Measurements from ENCODE around the gene SARM1.

SARM1 gene

DNA sequence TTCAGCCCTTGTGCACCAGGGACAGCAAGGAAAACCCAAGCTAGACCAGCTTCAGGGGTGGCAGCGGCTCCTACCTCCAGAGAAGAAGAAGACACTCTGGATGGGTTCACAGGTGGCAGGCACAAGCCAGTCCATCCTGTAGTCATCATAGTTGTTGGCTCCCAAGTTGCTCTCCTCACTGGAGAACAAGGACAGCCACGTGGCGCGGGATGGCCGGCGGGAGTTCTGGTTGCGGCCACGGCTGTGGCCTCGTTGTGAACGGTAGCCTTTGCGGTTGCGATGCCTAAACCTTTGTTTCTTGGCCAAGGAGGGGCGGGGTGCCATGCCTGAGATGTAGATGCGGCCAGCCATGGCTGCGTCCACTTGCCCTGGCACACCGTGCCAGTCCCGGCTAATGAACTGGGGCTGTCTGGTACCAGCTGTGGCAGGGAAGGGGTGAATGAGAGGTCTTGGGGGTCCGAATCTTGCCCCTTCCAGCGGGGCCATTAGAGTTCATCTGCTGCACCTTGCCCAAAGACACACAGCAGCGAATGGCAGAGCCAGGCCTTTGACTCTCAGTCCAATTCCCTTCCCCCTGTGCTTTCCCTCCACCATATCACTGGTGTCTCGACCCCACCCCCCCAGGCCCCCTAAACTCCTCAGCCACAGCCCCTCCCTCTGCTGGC, 3.7 kb upstream of the SARM1 start:
- TF ChIP-seq Cebpa-rat (IDR thresholded peaks at IDR 0.05) = no peak
- Histone ChIP-seq H3K4me3 (no peak overlapping the region), H3K27me3 (no peaks in the 10 kb centered on the region), H3K9ac (no peak overlapping the region), H3K36me3 (peaks cover 29% of the 10 kb centered on the region), H3K4me1 (peaks cover 21% of the 10 kb centered on the region), H3K4me2 (no peak overlapping the region), H4K20me1 (peaks cover 13% of the 10 kb centered on the region), H3K9me3 (no peaks in the 10 kb centered on the region), H3K27ac (no peak overlapping the region)

DNA sequence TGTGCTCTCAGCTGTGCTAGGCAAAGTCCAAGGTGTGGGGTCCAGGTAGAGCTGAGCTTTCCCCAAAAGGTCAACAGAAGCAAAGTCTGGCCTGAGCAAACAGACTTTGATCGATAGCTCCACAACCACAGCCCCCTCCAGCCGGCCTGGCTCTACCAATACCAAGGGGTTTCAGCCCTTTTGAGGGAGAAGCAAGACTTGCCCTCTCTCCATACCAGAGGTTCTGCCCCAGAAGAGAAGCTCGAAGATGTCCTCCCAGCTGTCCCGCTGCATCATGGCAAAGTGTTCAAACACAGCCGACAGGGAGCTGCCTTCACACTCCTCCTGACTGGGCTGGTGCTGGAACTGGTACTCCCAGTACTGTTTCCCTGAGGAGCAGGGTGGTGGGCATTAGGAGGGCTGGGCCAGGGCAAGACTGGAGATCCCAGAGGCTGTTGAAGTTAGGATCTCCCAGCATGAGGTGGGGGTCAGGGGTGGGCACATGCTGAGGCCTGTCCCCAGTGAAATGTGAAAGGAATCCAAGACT, 3.1 kb upstream of the SARM1 start:
- TF ChIP-seq Cebpa-rat (IDR thresholded peaks at IDR 0.05) = no peak
- Histone ChIP-seq H3K9ac (0 out of 2 replicates have a peak overlapping the region, but pooled peaks have one; percentile 15), H3K27me3 (no peaks in the 10 kb centered on the region), H3K27ac (no peak overlapping the region), H3K36me3 (peaks cover 23% of the 10 kb centered on the region), H3K4me3 (no peak overlapping the region), H3K9me3 (no peaks in the 10 kb centered on the region), H4K20me1 (peaks cover 19% of the 10 kb centered on the region), H3K4me2 (no peak overlapping the region), H3K4me1 (peaks cover 27% of the 10 kb centered on the region)

DNA sequence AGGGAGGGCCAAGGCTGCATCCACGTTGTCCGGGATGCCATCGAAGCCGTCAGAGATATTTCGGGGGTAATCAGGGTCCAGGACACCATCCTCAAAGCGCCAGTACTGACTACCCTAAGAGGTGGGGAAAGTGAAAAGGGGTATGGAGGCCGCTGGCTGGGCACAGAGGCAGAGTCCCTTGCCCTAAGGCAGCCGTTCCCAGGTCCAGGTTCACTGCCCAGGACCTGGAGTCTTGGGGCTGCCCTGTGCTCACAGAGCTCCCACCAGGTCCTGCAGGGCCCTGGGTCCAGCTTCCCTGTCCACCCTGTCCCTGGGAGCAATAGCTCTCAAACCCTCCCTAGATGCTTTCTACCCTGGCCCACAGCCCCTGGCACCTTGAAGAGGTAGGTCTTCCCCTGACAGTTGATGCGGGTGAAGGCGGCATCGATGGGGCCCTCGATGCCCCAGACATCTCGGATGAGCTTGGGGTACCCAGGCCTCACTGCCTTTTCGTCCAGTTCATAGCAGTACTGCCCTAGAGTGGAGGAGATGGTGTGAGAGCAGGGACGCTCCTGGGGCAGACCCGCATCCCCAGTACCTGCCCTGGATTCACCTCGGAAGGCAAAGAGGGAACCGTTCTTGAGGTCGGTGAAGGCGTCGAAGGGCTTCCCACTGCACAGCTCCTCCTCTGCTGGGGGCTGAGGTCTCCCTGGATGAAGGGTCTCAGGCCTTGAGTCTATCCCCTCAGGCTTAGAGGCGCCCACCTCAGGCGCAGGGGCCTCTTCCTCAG, 2.4 kb upstream of the SARM1 start:
- no peak overlapping the region for H3K4me3 ChIP-seq
- no peaks in the 10 kb centered on the region for H3K27me3 ChIP-seq
- peaks cover 32% of the 10 kb centered on the region for H3K4me1 ChIP-seq
- no peak for TF ChIP-seq Cebpa-rat (IDR thresholded peaks at IDR 0.05)
- H3K9me3 ChIP-seq = no peaks in the 10 kb centered on the region
- no peak overlapping the region for H3K4me2 ChIP-seq
- H3K27ac ChIP-seq = no peak overlapping the region
- peaks cover 16% of the 10 kb centered on the region for H3K36me3 ChIP-seq
- H3K9ac ChIP-seq = 0 out of 2 replicates have a peak overlapping the region, but pooled peaks have one; percentile 15
- H4K20me1 ChIP-seq = peaks cover 27% of the 10 kb centered on the region

DNA sequence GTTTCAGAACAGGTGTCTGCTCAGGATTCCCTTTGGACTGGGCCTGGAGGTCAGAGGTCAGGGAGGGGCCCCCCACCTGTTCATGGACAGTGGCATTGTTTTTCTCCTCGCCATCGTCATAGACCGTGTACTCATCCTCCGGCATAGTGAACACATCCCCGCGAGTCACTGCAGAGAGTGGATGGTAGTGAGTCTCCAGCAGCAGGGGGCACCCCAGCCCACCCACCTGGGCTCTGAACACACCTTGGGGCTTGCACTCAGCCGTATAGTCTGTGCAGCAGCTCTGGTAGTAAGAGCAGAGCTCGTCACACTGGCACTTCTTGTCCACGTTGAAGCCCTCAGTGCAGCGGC, 1.8 kb upstream of the SARM1 start:
- Histone ChIP-seq H3K36me3 (peaks cover 15% of the 10 kb centered on the region; the same call in 1 of the 2 replicates), H4K20me1 (peaks cover 32% of the 10 kb centered on the region), H3K27me3 (no peaks in the 10 kb centered on the region), H3K4me3 (no peak overlapping the region), H3K9me3 (no peaks in the 10 kb centered on the region), H3K27ac (no peak overlapping the region), H3K4me2 (no peak overlapping the region), H3K4me1 (peaks cover 32% of the 10 kb centered on the region), H3K9ac (no peak overlapping the region)
- no peak for TF ChIP-seq Cebpa-rat (IDR thresholded peaks at IDR 0.05)

DNA sequence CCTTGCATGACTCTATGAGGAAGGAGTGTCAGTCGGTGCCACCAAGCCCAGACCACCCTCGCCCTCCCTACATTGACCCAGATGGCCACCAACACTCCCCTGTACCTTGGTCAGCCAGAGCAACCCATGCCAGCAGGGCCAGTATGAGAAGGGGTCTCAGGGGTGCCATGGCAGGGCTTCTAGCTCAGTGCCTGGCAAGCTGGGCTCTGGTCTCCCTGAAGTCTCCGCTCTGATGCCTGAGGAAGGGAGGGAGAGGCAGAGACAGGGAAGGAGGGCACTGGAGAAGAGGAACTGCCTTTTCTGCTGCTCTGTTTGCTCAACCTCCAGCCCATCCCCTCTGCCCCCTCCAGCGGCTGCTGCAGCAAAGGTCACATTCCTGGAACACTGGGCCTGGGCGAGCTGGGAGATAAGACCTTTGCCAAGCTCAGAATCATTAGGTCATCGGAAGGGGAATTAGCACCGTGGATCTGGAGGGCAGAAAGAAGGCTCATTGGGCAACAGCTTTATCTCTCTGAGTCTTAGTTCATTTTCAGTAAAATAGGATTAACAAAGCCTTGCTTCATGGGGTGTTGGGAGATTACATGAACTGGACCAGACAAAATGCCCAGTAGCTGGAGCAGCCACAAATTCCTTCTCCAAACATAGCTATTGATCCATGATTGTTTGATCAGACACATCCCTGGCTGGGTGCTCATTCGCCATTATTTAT, 1.3 kb upstream of the SARM1 start, which contains the start of gene VTN:
TSS of gene VTN (minus strand) at position 273 of the 709 bp plus-strand sequence. CDS start at position 169, 104 bp downstream.
- Histone ChIP-seq H3K4me1 (peaks cover 32% of the 10 kb centered on the region), H3K9me3 (no peaks in the 10 kb centered on the region), H3K27me3 (no peaks in the 10 kb centered on the region), H3K36me3 (peaks cover 15% of the 10 kb centered on the region; the same call in 1 of the 2 replicates), H3K9ac (no peak within 1 kb of the TSS), H3K4me3 (peak within 1 kb of the TSS; percentile 77), H3K27ac (no peak within 1 kb of the TSS), H3K4me2 (peak within 1 kb of the TSS; percentile 95), H4K20me1 (peaks cover 38% of the 10 kb centered on the region)
- TF ChIP-seq Cebpa-rat (IDR thresholded peaks at IDR 0.05) = no peak

DNA sequence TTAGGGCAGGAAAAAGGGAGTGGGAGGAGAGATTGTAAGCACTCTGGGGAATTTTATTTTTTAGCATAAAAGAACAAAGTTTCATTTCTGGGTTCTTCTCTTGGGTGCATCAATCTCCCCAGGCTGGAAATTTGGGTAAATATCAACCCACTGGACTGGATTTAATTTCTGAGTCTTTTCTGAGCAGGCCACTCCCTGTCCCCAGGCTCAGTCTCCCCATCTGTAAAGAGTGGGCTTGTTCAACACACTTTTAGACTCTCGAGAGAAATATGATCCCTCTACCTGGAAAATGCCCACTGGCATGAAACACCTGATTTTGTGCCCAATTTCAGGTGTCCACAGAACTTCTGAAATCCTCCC, 770 bp upstream of the SARM1 start:
- H3K27ac ChIP-seq = no peak overlapping the region
- H3K36me3 ChIP-seq = peaks cover 10% of the 10 kb centered on the region; the same call in 1 of the 2 replicates
- no peaks in the 10 kb centered on the region for H3K9me3 ChIP-seq
- H3K4me1 ChIP-seq = peaks cover 32% of the 10 kb centered on the region
- H3K9ac ChIP-seq = no peak overlapping the region
- H3K4me3 ChIP-seq = peak overlapping the region; percentile 77
- peak overlapping the region; percentile 95 for H3K4me2 ChIP-seq
- TF ChIP-seq Cebpa-rat (IDR thresholded peaks at IDR 0.05) = no peak
- no peaks in the 10 kb centered on the region for H3K27me3 ChIP-seq
- peaks cover 43% of the 10 kb centered on the region for H4K20me1 ChIP-seq

DNA sequence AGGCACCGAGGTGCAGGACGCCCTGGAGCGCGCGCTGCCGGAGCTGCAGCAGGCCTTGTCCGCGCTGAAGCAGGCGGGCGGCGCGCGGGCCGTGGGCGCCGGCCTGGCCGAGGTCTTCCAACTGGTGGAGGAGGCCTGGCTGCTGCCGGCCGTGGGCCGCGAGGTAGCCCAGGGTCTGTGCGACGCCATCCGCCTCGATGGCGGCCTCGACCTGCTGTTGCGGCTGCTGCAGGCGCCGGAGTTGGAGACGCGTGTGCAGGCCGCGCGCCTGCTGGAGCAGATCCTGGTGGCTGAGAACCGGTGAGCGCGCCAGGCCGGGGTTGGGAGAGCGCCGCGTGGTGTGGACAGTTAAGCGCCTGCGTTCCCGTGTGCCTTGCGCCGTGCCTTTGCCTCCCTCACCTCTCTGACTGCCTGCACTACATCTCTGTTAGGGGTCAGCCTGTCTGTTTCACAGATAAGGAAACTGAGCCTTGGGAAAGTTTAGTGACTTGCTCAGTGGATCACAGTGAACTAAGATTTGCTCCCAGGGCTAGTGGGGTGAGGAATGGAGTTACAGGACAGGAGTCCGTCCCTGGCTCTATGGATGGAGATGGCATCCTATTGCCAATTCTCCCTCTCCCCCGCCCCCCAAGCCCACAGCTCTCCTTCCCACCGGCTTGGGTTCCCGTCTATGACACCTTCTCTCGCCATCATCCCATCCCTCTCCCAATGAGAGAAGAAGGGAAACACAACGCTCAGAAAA, 880 bp downstream of the SARM1 start:
- Histone ChIP-seq H3K4me3 (peak overlapping the region; percentile 77), H3K9me3 (no peaks in the 10 kb centered on the region), H4K20me1 (peaks cover 56% of the 10 kb centered on the region), H3K4me2 (peak overlapping the region; percentile 95), H3K27ac (peak overlapping the region; percentile 64), H3K9ac (peak overlapping the region; percentile 73), H3K4me1 (peaks cover 32% of the 10 kb centered on the region), H3K36me3 (peaks cover 17% of the 10 kb centered on the region; the same call in 1 of the 2 replicates), H3K27me3 (no peaks in the 10 kb centered on the region)
- TF ChIP-seq Cebpa-rat (IDR thresholded peaks at IDR 0.05) = no peak

DNA sequence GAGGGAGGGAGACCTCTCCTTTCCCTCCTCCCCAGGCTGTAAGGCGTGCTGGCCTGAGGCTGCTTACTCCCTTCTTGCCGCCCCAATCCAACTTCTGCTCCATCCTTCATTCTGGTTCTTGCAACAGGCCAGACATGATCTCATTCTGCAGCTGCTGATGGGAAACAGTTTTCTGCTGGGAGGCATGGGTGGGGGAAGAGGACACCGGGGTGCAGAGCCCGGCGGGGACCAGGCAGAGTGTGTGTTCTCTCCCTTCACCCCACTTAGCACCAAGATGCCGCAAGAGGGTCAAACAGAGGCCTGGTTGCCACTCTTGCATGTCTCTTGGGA, 1.4 kb downstream of the SARM1 start:
- Histone ChIP-seq H3K4me3 (peak overlapping the region; percentile 77), H4K20me1 (peaks cover 61% of the 10 kb centered on the region), H3K27me3 (no peaks in the 10 kb centered on the region), H3K9me3 (no peaks in the 10 kb centered on the region), H3K27ac (no peak overlapping the region; the same call in 1 of the 2 replicates), H3K4me2 (peak overlapping the region; percentile 95), H3K9ac (peak overlapping the region; percentile 73; the same call in 1 of the 2 replicates), H3K36me3 (peaks cover 22% of the 10 kb centered on the region), H3K4me1 (peaks cover 32% of the 10 kb centered on the region)
- no peak for TF ChIP-seq Cebpa-rat (IDR thresholded peaks at IDR 0.05)

Data from BLaER1 (cell line).